ENCODE measurements around the gene ZFYVE9.
"Not testable (repeated sequence)": the region's sequence is repeated elsewhere in the genome, so short reads cannot be mapped to it uniquely, and the experiment has no call there.

DNA sequence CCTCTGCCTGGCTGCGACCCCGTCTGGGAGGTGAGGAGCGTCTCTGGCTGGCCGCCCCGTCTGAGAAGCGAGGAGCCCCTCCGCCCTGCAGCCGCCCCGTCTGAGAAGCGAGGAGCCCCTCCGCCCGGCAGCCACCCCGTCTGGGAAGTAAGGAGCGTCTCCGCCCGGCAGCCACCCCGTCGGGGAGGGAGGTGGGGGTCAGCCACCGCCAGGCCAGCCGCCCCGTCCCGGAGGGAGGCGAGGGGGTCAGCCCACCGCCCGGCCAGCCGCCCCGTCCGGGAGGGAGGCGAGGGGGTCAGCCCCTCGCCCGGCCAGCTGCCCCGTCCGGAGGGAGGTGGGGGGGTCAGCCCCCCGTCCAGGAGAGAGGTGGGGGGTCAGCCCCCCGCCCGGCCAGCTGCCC is 39.9 kb downstream of the ZFYVE9 start:
- TF ChIP-seq, protein P1, sequence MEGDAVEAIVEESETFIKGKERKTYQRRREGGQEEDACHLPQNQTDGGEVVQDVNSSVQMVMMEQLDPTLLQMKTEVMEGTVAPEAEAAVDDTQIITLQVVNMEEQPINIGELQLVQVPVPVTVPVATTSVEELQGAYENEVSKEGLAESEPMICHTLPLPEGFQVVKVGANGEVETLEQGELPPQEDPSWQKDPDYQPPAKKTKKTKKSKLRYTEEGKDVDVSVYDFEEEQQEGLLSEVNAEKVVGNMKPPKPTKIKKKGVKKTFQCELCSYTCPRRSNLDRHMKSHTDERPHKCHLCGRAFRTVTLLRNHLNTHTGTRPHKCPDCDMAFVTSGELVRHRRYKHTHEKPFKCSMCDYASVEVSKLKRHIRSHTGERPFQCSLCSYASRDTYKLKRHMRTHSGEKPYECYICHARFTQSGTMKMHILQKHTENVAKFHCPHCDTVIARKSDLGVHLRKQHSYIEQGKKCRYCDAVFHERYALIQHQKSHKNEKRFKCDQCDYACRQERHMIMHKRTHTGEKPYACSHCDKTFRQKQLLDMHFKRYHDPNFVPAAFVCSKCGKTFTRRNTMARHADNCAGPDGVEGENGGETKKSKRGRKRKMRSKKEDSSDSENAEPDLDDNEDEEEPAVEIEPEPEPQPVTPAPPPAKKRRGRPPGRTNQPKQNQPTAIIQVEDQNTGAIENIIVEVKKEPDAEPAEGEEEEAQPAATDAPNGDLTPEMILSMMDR (IDR thresholded peaks at IDR 0.05), result not testable (repeated sequence)
- not testable (repeated sequence) for TF ChIP-seq ZFX (IDR thresholded peaks at IDR 0.05; ENCODE audit: borderline replicate concordance)

All from 22Rv1 (cell line).